HG03378 (cell line): ENCODE data around the gene TDRD1.

Source experiments
- ATAC-seq: cut with Tn5 transposase; IDR thresholded peaks from one replicate; pipeline ENCODE4 v1.9.1; 2021; ENCODE audit warnings: mild to moderate bottlenecking, moderate library complexity; ENCODE audit not compliant: unreplicated experiment

The TDRD1 gene

DNA sequence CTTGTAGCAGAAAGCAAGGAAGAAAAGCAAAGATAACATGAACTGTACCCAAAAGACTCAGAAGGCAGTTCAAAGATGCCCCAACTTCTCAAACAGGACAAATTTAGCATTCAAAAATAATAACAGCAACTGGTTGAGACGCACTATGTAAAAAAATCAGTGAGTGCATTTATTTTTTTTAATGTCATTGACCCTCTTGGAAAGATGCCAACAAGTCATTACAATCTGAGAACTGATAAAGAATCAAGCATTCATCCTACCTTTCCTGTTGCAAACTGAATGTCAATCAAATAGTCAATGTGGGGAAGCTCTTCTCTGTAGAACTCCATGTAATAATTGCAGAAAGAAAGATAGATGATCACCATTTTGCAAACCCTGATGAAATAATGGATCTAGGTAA, 3.5 kb upstream of the TDRD1 start:
- no peak for ATAC-seq

DNA sequence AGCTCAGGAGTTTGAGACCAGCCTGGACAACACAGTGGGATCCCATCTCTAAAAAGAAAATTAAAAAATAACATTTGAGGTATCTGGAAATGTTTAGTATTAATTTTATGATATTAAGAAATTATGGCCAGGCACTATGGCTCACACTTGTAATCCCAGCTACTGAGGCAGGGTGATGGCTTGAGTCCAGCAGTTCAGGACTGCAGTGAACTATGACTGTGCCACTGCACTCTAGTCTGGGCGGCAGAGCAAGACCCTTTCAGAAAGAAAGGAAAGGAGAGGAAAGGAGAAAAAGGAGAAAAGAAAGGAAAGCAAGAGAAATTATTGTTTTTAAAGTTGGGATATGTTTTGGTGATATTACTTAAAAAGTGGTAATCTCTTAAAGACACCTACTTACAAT, 2.6 kb upstream of the TDRD1 start:
- ATAC-seq: no peak

DNA sequence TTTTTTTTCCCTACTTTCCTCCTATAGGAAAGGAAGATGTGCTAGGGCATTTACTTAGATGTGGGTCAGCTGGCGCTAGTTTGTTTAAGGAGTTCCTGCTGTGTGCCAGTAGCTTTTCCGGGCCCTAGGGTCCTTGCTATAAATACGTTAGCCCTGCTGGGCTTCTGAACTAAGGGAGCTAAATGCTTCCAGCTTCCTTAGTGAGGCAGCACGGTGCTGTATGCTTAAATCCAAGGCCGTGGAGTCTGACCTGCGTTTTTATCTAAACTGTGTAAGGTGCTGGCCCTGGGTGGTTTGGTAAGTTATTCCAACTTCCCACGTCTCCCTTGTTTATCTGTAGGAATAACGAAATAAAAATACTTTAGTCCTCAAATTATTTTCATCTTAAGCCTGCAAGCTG, 594 bp downstream of the TDRD1 start:
- ATAC-seq: no peak

DNA sequence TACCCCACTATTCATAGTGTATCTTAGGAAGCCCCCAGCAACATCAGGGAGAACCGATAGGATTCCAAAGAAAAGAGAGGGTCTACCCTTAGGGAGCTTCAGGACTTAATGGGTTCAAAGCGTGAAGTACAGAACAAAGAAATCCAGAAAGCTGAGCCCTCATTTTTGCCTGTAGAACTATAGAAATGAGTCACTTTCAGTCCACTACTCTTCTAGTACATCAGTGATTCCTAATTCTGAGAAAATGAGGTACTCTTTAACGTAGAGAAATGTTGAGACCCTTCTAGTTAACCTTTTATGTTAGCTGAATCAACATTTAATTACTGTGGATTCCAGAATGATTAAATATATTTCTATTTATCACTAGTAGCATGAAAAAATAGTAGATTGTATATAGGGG, 1.8 kb downstream of the TDRD1 start:
- no peak for ATAC-seq

DNA sequence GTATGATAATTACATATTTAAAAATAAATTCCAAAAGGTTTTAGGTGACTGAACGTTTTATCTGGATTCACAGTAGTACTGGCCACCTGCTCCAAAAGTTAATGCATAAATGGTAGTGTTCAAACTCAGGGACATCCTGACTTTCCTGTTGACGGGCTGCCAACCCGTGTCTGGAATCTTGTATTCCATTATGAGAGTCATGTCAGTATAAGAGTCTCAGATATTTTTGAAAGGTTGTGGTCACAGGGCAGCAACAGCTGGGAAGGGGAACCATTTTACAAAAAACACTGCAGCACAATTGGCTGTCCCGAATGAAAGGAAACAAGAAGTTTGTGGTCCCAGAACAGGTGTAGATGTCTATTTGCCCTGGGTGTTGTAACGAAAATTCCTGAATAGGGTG, 2.8 kb downstream of the TDRD1 start:
- no peak for ATAC-seq

DNA sequence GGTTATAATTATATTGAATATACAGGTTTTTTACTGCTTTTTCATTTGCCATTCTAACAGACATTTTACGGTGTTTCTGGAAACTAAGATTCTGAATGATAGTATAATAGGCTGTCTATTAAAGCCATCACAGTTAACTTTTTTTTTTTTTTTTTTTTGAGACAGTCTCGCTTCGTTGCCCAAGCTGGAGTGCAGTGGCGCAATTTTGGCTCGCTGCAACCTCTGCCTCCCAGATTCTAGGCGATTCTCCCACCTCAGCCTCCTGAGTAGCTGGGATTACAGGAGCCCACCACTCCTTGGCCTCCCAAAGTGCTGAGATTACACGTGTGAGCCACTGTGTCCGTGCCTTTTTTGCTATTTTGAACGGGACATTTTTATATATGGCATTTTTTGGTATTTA, 4.4 kb downstream of the TDRD1 start:
- no peak for ATAC-seq

DNA sequence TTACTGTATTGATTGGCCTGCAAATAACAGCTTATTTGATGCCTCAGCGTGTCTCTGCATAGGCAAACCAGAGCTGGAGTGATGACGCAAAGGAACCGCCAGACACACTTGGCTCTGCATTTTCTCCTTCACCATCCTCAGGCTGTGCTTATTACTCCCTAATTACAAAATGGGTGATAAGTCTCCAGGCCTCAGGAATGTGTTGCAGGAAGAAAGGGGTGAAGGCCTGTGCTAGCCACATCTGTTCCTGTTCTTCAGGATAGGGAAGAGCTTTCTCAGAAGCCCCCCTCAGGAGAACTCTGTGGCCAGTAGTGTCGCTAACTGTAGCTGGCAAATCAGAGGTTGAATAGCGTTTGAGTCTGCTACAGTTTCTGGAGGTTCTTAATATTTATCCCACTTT, 5.1 kb downstream of the TDRD1 start:
- no peak for ATAC-seq

DNA sequence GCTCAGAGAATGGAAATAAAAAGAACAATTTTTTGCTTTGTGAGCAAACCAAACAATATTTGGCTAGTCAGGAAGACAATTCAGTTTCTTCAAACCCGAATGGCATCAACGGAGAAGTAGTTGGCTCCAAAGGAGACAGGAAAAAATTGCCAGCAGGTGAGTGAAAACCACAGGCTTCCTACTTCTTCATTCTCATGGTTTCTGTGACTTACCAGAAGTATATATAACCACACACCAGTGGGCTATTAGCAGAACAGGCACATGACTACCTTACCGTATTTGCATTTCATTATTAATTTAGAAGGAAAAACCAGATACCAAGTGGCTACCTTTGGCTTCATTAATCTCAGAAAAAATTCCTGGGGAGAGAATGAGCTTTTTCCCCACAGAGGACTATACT, 8.8 kb downstream of the TDRD1 start:
- ATAC-seq: no peak

DNA sequence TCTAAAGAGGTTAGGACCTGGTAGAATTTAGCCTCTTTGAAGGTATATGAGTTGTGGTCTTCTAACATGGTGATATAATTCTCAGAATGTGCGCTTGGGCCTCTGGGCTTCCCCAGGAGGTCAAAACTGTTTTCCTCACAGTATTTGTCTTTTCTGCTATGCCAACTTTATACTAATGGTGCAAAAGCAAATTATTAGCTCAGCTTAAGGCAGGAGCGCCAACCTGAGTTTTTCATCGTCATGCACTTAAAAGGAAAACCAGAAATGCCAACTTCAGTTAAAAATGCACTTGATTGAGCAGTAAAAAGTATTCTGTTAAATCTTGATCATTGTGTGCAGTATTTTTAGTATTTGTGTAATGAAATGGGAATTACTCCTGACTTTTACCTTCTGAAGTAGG, 9.7 kb downstream of the TDRD1 start:
- ATAC-seq: no peak

DNA sequence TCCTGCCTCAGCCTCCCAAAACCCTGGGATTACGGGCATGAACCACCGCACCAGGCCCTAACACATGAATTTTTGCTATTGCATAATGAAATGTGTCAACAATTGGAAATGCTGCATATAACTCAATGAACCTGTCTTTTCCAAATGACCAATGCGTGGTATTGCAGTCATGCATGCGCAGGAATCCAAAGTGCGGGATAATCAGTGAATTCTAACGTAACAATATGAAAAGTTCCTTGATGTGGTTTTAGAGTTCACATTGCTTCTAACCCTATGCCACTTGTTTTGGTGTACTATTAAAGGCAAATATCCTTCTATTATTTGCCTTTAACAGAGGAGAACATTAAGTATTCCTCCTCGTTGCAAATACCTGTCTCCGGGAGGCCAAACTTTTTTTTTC, 10.5 kb downstream of the TDRD1 start:
- no peak for ATAC-seq

DNA sequence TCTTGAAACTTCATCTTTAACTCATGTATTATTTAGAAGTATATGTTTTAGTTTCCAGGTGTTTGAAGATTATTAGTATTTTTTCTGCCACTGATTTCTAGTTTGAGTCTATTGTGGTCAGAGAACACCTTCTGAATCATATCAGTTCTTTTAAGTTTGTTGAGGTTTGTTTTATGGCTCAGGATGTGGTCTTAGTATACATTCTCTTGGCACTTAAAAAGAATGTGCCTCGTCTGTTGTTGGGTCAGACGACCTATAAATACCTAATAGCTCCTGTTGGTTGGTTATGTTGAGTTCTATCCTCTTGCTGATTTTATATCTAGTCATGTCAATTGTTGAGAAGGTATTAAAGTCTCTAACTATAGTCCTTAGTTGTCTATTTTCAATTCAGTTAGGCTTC, 15.9 kb downstream of the TDRD1 start:
- ATAC-seq: peak; percentile 96

DNA sequence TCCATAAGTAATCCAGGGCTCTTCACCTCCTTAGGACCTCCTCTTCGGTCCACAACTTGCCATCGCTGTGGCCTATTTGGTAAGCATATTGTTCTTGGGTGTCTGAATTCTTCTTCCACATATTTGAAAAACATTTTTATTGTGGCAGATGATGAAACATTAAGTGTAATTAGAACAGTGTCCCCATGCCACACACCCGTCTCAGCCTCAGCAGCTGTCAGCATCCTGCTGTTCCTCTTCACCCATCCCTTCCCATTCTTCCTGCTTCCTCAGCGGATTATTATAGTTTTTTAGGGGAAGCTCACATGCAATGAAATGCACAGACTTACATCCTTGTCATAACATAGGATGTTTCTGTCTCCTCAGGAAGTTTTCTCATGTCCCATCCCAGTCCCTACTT, 20.1 kb downstream of the TDRD1 start:
- no peak for ATAC-seq

DNA sequence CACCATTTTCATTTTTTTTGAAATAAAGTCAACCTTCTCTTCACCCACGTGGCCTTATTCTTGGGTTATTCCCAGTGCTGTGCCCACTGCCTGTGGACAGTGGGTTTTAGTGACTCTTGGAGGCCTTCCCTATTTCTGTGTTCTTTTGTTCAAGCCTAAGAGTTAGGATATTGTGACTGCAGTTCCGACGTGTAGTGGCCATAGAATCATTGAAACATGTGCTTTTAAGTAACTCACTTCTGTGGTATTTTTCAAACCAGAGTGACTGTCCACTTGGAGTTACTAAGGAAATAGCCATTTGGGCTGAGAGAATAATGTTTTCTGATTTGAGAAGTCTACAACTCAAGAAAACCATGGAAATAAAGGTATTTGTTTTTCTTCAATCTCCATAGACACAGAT, 23.7 kb downstream of the TDRD1 start:
- no peak for ATAC-seq

DNA sequence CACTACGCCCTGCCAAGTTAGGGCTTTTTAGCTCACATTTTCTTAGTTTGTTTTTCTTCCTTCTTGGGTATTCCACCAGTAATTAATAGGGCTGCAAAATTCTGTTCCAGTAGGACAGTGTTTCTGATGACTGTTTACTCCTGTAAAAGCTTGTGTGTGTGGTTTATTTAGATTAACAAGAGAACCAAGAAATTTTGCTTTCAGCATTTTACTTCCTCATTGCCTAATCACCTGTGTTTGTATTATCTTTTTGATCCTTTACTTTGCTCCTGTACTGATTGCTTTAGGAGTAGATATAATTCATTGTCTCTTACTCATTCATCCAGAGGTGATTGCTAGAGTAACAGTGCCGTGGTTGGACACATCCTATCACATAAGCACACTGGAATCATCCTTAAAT, 27.7 kb downstream of the TDRD1 start:
- no peak for ATAC-seq

DNA sequence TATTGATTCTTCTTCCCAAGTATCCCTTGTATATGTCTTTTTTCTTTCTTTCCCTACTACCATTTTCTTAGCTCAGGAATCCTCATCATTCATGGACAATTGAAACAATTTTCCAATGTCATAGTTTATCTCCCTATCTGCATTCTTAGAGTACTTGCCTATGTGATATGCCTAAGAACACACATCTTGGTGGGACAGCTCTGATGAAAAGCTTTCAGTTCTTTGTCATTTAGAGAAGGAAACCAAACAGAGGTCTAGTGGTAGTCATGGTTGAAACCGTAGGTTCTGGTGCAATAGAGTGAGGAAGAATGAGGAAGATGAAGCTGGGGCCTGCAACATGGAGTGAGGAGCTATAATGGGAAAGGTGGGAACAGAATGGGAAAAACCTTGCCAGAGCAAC, 28.2 kb downstream of the TDRD1 start:
- ATAC-seq: no peak

DNA sequence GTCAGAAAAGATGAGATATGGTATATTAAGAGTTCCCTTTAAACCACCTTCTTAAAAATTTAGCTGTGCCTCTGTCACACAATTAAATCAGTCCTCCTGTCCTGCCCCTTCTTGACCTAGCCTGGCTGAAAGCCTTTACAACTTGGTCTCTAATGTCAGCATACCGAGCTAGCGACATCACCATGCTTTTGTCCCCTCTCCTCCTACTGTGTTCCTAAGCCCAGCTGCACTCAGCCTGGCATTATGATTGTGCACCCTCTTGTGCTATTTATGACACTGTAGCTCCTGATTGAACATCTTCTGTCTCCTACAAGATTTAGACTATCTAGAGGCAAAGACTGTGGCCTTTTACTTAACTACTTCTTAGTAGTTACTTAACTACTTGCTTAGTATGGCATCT, 29.2 kb downstream of the TDRD1 start:
- ATAC-seq: no peak

DNA sequence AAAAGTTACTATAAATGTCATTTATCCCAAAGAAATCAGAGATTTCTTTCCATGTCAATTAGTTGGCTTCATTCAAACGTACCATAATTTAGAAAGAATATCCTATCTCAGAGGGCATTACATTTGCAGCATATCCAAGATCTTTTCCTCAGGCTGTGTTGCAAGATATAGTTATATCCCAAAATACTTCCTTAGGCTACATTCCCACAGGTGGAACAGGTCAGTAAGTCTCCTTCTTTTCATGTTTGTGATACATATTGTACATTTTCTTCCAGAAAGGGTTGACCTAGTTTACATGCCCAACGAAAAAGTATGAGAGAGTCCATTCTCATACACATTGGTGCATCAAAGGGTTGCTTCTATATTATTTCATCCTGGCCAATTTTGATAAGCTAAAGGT, 33.0 kb downstream of the TDRD1 start:
- ATAC-seq: no peak

DNA sequence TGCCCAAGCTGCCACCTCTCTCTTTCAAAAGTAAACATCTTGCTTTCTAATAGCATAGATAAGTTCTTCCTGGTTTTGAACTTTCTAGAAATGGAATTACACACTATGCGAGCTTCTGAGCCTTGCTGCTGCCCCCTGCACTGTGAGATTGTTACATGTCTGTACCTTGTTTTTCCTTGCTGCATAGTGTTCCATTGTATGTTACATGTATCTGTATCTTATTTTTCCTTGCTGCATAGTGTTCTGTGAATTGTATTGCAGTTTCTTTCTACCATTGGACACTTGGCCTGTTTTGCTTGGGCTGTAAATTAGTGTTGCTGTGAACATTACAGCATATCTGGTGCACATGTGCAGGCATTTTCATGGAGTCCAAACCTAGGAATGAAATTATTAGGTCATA, 35.9 kb downstream of the TDRD1 start:
- ATAC-seq: no peak

DNA sequence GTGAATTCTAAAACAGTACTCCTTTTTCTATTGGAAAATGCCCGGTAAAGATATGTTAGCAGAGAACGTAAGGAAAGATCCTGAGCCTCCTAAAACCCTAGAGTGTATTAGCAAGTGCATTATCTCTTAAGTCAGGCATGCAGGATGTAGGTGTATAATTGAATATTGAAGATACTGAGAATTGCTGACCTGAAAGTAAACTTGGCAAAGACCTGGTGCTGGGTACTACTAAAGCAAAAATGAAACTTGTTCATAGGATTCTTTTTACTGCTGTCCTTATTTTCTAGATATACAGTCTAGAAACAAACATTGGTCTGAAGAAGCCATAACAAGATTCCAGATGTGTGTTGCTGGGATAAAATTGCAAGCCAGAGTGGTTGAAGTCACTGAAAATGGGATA, 41.1 kb downstream of the TDRD1 start:
- no peak for ATAC-seq

DNA sequence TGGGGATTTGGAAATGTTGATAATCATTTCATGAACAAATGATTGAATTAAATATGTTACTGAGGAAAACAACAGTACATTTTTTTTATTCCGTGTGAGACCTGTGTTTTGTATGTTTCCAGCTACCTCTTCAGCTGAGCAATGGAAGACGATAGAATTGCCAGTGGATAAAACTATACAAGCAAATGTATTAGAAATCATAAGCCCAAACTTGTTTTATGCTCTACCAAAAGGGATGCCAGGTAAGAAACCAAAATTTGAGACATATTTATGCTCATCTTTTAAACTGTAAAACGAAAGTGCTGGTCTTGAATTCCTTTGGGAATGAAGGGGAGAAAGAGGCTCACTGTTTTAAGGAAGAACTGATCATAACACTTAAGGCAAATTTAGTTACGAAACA, 42.1 kb downstream of the TDRD1 start:
- no peak for ATAC-seq

DNA sequence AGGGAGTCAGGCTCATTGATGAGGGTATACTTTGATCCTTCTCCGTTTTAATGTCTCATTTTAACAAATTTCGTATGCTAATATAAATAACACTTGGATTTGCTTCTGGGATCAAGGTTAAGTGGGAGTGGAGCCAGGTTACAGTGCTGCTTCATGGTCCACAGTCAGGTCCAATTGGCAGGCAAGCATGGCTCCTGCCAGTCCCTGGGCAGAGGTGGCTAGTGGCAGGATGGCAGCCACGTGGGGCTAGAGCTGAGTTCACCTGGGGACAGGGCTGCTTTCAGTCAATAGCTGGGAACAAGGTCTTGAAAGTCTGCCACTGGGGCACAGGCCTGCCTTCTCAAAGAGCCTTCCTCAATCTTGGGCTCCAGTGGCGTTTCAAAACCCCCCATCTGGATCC, 43.9 kb downstream of the TDRD1 start:
- ATAC-seq: no peak

DNA sequence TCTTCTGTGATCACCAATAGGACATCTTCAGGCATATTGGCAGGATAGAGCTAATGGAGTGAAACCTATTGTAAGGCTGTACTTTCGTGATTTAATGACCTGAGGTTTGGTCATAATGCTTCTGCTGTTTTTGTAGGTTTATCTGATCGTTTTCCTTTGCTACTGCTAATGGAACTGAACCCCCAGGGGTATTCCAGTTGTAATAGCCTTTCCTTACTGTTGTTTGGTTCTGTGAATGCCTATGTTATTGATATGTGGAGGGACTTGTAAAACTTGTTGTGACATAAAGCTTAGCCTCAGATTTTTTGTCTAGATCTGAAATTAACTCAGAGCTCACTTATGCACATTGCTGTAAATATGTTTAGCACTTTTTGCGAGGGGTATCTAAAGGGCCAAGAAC, 49.0 kb downstream of the TDRD1 start:
- ATAC-seq: no peak

DNA sequence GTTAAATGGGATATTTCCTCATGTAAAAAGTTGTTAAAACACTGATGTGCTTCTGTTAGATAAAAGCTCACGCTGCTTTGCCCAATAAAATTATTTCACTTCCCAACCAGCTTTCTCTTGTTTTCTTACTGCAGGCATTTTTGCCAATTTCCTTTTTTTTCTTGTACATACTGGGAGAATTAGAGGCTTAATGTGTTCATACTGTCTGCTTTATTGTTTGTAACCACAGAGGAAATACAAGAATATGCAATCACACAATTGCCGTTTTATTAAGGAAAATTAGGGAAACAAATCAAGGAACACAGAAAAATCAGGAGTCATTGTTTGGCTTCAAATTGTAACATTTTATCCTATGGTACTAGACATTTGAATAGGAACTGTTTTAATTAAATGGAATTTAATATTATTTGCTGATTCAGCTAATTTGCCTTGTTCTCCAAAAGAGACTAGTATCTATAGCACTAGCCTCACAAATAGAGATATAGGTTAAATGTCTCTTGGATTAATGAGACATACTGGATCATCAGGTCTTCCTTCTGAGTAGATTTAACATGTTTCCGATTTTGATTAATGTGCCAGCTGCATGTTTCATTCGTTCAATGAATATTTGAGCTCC, 53.5 kb downstream of the TDRD1 start:
- ATAC-seq: no peak

DNA sequence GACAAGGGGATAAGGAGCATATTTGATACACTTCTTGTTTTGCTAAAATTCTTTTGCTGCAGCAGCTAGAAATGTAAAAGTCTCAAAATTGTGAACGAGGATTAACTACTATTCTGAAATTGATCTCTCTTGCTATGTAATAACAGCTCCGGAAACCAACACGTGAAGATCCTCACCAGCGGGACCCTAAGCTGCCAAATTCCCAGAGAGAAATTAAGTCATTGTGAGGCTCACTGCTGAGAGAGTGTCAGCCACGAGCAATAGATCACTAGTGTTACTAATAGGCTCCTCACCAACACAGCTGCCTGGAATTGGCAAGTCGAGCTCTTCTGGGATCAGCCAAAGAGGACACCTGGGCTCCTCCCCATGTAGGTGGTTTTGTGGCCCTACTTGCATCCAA, 54.3 kb downstream of the TDRD1 start:
- no peak for ATAC-seq
